Measurements from ENCODE around the gene MAP4K5.
"Not testable (repeated sequence)": the region's sequence is repeated elsewhere in the genome, so short reads cannot be mapped to it uniquely, and the experiment has no call there.

Gene MAP4K5

DNA sequence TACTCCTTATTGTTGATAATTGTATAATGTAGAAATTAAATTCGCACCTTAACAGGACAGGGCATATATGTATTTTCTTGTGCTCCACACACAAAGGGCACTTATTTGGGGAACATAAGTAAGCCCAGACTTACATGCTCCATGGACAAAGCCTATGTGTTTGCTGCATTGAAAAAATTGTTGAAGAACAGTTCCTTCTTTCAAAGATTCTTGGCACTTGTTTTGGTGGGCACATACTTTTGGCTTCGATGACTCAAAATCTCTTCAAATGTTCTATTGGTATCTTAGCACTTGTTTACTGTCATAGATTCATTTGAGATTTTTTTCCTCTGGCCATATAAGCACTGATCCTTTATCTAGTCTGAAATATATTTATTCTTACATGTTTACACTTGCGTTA is 1.4 kb upstream of the MAP4K5 start:
- in situ Hi-C loops (cut with MboI; ENCODE audit: low sequenced_read_pairs), result loop anchor here (25.0 kb wide), 1 partner anchor 222 kb away; the partner anchor contains the start of genes DMAC2L and L2HGDH

DNA sequence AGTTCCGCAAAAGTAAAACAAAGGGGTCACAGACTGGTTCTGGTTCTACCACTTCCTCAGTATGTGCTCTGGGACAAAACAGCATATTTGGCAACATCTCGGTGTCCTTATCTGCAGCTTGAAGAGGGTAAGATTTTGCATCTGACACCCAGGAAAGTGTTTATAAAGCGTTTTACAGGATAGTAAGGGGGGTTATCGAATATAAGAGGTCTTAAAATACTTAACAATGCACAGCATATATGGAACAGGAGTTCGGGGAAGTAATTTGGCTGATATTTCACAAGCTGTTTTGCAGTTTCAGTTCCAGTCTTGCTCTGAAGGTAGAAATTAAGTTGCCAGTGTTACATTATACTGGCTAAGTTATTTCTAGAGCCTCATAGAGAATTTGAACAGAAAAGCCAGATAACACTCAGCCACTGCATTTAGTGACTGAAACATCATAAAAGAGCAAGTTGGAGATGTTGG is 904 bp upstream of the MAP4K5 start:
- in situ Hi-C loops (cut with MboI; ENCODE audit: low sequenced_read_pairs), result loop anchor here (25.0 kb wide), 1 partner anchor 221 kb away; the partner anchor contains the start of genes DMAC2L and L2HGDH

DNA sequence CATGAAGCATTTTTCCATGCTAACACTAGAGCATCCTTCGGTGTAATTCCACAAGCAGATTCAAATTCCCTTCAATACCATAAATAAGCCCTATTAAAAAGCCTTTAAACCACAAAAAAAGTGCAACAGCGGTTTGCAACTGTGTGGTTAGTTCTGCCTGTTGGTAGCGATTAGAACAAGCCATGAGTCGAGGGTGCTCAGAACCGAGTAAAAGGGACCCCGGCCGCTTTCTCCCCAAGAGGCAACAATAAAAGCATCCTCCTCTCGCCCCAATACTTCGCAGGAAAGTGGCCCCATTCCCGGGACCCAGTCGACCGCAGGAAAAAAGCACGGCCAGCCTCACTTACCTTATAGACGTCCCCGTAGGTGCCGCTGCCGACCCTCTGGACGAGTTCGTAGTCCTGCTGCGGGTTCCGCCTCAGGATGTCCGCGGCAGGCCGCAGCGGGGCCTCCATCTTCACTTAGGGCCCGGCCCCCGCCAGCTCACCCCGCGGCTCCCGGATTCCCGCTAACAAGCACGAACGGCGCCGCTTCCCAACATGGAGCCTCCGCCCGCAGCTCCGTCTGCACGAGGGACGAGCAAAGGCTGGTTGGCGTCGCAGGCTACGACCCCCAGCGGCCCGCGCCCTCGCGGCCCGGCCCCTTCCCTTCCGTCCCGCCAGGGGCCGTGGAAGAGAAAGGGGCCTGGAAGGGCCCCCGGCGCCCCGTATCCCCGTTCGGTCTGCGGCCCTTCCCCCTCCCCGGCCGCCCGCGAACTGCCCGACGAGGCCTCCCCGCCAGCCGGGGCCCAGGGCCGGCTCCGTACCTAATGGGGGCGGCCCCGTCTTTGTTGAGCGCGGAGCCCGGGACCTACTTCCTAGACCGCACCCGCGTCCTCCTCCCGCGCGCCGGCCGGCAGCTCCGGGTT is 521 bp downstream of the MAP4K5 start:
- in situ Hi-C loops (cut with MboI; ENCODE audit: low sequenced_read_pairs), result loop anchor here (25.0 kb wide), 1 partner anchor 220 kb away; the partner anchor contains the start of genes DMAC2L and L2HGDH

DNA sequence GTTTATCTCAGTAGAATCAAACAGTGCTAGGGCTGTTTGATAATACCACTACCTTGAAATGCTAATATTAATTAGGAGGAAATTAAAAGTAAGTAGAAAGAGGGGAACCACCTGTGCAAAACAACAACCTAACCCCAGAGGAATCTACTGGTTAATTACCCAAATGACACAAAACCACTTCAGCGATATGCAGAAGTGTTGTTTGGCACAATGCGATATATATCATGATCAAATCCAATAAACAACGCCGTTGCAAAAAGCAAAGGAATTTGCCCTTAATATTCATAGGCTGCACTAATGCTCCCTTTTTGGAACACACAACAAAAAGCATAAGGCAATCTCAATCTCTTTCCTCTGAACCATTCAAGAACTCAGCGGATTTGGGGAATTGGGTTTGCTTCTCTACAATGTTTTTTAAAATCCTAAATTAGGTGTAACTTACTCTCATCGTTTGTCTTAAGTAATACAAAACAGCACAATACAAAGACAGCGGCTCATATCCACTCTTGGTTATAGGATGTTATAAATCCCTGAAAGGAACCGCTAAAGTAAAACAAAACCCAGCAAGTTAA is 1.5 kb downstream of the MAP4K5 start:
- in situ Hi-C loops (cut with MboI; ENCODE audit: low sequenced_read_pairs), result loop anchor here (25.0 kb wide), 1 partner anchor 219 kb away; the partner anchor contains the start of genes DMAC2L and L2HGDH

DNA sequence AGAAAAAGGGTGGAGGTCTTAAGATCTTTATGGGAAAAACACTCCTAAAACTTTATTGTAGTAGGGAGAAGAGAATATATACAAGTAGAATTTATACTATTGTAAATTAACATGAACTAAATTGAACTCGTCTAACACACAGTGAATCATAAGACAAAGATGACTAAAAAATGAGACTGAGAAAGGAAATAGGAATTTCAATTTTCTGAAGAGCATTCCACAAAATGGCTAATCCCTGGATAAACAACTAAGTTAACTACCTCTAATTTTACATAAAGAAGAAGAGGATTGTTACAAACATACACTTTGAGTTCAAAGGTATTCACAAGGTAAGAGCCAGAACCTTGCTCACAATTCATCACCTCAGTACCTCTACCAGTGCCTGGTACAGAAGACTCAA is 2.0 kb downstream of the MAP4K5 start:
- in situ Hi-C loops (cut with MboI; ENCODE audit: low sequenced_read_pairs), result loop anchor here (25.0 kb wide), 1 partner anchor 218 kb away; the partner anchor contains the start of genes DMAC2L and L2HGDH

DNA sequence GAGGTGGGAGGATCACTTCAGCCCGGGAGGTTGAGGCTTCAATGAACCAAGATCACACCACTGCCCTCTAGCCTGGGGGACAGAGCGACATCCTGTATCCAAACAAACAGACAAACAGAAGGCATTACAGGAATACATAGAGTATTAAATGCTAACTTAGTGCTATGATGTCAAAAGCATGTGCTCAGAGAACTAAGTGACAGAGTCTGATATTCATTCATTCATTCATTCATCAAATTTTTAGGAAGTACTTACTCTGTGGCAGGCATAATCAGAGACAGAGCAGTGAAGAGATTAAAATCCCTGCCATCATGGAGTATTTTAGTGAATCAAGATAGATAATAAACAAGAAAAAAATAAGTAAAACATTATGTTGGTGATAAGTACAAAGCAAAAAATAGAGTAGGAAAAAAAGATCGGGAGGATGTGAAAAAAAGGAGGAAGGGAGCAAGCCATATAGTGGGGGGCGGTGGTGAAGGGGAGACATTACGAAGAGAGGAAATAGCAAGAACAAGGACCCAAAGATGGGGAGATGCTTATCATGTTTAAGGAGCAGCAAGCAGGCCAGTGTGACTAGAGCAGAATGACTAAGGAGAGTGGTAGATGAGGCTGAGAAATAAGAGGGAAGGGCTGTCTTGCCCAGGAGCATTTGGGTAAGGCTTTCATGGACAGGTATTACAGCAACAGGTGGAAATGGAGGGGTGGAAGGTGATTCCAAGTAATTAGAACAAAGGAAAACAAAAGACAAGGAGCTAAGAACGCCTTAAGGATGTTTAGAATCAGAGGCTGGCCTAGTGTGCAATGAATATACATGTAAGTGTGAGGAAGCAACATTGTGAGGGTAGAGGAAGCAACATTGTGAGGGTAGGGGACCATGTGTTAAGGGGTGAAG is 2.8 kb downstream of the MAP4K5 start:
- in situ Hi-C loops (cut with MboI; ENCODE audit: low sequenced_read_pairs), result loop anchor here (25.0 kb wide), 1 partner anchor 217 kb away; the partner anchor contains the start of genes DMAC2L and L2HGDH

DNA sequence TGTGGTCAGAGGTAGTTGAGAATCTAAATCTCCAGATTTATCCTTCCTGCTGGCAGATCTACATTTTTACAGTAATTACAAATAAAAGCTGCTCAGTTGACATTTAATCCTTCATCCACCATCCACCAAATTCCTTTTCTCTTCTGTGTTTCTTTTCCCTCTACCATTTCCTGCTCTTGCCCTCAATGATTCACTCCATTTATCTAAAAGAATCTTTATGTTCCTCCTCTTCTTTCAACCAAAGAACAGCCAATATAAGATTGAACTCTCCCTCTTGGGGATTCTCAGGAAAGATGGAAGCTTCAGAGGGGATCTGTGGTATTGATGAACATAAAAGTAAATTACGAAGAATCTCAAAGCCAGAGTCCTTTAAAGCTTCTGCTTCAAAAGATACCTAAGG is 4.4 kb downstream of the MAP4K5 start:
- in situ Hi-C loops (cut with MboI; ENCODE audit: low sequenced_read_pairs), result loop anchor here (25.0 kb wide), 1 partner anchor 216 kb away; the partner anchor contains the start of genes DMAC2L and L2HGDH

DNA sequence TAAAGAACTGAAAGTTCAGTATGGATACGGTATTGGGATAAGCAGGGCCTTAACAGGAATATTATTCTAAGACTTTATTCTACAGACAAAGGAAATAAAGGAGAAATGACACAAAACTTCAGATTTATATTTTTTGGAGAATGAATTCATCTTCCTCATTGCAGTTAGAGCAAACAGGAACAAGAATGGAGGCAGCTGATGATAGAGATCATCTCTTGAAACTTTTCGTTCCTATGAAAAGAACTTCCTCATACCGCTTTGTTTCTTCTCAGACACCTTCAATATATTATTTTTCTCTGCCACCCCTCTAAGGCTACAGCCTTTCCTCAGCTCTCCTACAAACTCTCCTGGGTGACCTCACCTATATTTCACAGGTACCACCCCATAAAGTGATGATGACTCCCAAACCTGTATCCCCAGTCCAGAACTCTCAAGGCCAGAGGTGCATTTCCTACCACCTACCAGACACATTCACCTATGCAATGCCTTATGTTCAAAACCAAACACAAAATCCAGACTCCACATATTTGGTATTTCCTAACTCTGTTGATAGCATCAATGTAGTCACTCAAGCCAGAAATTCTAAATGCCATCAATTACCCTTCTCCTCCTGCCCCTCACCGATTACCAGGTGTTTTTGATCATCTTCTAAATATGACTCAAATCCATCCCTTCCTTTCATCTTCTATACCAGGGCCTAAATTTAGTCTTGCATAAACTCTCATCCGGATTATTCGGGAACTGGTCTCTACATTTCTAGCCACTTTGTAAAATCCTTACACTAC is 7.4 kb downstream of the MAP4K5 start:
- in situ Hi-C loops (cut with MboI; ENCODE audit: low sequenced_read_pairs), result loop anchor here (25.0 kb wide), 1 partner anchor 213 kb away; the partner anchor contains the start of genes DMAC2L and L2HGDH

DNA sequence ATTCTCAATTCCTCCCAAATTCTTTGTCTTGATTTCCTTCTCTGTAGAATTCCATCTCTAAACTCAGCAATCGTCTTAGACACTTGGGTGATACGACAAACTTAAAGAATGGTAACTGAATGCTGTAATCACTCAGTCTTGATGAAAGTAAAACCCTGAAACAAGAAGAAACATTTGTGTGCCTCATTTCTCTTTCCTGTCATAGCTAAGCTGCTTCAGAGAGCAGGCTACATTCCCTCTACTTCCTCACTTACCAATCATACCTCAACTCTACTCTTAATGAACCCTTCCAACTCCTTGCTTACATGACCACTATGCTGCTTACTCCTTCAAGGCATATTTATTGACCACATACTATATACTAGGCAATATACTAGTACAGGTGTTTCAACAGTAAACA is 8.3 kb downstream of the MAP4K5 start:
- in situ Hi-C loops (cut with MboI; ENCODE audit: low sequenced_read_pairs), result no loop called here

DNA sequence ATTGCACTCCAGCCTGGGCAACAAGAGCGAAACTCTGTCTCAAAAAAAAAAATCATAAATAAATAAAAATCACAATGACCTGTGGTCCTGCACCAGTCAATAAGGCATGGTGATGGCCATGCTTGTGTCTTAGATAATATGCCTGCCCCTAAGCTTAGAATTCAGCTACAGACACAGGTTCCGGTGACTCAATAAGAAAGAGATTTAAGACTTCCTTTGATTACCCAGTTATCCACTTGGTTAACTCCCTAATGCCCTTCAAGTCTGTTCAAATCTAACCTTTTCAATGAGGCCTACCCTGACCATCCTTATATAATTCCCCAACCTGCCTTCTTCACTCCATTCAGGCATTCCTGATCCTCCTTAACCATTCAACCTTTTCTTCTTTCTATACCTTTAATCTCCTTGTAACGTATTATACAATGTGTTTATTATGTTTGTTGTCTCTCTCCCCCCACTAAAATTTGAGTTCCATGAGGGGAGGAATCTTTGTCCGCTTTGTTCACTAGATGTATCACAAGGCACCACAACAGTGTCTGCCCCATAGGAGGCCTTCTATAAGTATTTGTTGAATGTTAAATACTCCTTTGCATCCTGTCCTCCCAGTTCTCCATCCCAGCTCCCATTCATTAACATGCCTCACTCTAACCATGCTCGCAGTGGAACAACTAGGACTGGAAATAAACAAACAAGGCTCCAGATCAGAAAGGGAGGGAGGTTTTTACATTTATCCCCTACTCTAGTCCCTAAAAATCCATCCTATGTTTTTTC is 8.9 kb downstream of the MAP4K5 start:
- in situ Hi-C loops (cut with MboI; ENCODE audit: low sequenced_read_pairs), result no loop called here

DNA sequence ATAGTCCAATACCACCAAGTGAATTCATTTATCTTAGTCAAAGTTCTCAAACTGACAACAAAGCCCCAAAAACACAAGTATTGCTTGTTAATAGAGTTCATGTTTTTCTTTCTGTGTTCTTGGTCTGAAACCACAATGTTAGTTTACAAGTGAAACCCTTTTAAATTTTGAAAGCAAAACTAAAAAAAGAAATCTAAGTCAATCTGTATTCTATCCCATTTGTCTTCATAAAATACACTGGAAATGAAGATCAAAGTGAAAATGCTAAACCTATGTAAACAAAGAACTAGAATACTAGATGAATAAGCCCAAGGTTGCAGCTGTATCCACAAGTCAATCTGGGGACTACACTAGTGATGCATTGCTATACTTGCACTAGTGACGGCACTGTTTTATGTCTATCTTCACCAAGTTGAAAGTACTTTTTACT is 10.4 kb downstream of the MAP4K5 start:
- in situ Hi-C loops (cut with MboI; ENCODE audit: low sequenced_read_pairs), result no loop called here

DNA sequence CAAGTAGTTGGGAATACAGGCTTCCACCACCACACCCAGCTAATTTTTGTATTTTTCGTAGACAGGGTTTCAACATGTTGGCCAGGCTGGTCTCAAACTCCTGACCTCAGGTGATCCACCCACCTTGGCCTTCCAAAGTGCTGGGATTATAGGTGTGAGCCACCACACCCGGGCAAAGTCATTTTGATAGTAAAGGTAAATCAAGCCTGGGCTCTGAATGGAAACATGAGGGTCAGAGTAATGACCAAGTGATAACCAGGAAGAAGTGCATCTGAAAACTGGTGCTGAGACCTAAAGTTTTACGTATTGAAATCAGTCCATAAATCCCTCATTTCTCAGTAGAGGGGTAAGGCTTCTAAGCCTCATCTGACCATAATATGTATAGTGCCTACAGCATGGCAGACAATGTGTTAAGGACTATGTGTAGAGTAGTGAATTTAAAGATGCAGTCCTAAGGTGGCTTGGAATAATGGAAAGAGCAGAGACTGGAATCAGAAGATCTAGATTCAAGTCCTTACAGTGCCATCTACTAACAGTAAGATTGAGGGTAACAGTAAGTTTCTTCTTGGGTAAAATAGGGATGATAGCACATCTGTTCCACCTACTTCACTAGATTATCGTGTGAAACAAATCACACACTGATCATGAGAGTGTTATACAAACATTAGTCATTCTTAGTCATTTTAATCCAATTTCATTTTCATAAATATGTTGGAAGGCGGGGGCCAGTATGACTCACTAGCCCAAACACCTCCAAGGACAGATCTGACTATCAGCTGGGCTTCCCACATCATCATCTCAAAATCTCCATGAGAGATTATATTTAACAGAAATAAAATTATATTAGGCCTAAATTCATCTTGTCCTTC is 11.2 kb downstream of the MAP4K5 start:
- in situ Hi-C loops (cut with MboI; ENCODE audit: low sequenced_read_pairs), result no loop called here

DNA sequence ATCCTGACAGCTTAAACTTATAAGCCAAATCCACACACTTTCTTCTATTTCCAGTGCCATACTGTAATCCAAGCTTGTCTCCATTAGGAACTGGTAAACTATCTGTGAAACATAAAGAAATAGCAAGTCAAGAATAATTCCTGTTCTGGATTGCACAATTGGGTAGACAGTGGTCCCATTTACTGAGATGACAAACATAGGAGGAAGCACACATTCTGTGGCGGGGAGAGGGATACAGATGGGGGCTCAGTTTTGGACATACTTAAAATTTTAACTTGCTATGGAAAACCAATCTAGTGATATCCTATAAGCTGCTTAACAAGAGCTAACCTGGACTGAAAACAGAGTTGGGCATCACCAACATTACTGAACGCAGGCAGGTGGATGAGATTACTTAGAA is 16.3 kb downstream of the MAP4K5 start:
- in situ Hi-C loops (cut with MboI; ENCODE audit: low sequenced_read_pairs), result no loop called here

DNA sequence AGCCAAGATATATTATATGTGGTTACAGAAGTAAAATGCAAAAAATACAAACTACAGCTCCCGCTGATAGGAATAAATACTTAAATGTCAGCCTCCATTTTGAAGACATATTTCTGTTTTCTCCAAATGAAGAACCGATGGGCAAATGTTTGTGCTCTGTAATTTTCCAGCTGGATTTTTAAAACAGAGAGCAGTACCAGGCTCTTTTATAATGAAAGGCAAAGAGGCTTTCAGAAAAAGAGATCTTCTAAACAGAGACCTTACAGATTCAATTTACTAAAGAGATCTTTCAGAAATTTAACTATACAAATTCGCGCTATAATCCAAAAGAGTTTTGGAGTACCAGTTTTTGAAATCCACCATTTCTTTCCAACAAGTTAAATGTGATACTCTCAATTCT is 19.9 kb downstream of the MAP4K5 start:
- in situ Hi-C loops (cut with MboI; ENCODE audit: low sequenced_read_pairs), result no loop called here

DNA sequence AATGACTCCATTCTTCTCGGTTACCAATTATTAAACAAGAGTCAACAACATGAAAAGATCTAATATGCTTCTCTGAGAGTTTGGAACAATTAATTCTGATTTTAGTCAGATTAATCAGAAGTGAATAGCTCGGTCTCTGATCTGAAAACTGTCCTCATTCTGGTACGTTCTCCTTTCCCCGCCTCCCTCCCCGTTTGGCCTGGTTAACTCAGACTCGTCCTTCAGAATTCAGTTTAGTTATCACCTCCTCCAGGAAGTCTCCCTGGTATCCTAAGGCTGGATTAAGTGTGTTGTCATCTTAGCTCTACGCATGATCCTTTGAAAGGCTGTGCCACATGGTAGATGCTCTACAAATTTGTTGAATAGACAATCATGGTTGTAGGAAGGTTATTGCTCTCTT is 22.2 kb downstream of the MAP4K5 start:
- in situ Hi-C loops (cut with MboI; ENCODE audit: low sequenced_read_pairs), result no loop called here

DNA sequence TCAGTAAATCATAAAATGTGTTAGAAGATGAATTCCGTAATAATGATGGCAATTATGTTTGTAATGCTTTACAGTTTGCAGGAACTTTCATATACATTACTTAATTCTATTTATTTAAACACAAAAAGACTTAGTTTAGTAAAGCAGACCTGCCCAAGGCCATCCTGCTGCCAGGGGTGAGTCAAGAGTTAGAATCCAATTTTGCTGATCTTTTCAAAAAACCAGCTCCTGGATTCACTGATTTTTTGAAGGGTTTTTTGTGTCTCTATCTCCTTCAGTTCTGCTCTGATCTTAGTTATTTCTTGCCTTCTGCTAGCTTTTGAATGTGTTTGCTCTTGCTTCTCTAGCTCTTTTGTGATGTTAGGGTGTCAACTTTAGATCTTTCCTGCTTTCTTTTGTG is 25.3 kb downstream of the MAP4K5 start:
- in situ Hi-C loops (cut with MboI; ENCODE audit: low sequenced_read_pairs), result not testable (repeated sequence)

DNA sequence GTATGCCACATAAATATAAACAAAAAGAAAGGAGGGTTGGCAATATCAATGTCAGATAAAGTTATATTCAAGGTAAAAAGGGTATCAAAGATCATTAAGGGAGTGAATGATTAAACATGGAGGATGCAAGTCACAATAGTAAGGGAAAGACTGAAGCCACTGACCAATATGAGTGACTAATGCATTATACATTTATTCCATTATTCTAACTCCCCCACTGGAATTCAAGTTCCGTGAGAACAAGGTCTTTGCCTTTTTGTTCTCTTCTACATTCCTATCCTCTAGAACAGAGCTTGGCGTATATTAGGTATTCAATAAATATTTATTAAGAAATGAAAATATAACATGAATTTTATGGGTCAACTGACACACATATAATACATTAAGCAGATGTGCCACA is 30.7 kb downstream of the MAP4K5 start:
- in situ Hi-C loops (cut with MboI; ENCODE audit: low sequenced_read_pairs), result no loop called here

DNA sequence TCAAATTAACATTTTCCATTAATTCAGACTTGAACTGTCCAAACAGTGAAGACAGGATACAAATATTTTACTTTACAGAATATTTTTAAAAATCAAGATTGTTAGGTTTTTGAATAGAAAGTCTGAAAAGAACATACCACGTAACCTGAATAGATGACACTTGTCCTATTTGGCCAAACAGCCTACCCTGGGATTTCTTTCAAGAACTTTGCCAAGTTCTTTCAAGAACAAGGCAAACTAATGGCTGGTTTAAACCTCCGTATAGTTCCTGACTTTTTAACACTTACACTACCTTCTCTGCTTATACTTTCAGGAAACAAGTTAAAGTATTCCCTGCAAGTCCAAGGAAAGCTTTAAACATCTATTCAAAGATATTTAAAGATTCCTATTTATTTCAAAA is 35.0 kb downstream of the MAP4K5 start:
- in situ Hi-C loops (cut with MboI; ENCODE audit: low sequenced_read_pairs), result no loop called here
